NCI-H446 treated with DMSO at 0.1 percent for 48 hours (cell line): ENCODE data around the gene CTH.
"Not testable (repeated sequence)": the region's sequence is repeated elsewhere in the genome, so short reads cannot be mapped to it uniquely, and the experiment has no call there.

Experiments
- DNase-seq: peaks from one replicate; lab custom pipeline; 2025; lab: John Stamatoyannopoulos, UW

Gene CTH

DNA sequence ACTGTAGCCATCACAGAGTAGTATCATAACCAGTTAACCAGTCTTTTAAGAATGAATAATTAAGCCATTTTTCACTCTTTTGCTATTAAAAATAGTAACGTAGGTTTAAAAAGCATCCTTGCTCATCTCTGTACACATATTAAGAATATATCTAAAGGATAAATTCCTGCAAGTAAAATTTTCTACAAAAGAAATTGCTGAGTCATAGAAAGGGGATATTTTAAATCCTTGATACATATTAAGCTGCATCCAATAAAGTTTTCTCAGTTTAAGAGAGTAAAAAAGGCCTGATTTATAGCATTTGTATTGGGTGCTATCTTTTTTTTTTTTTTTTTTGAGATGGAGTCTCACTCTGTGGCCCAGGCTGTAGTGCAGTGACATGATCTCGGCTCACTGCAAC, 1.9 kb upstream of the CTH start:
- DNase-seq, result no peak

DNA sequence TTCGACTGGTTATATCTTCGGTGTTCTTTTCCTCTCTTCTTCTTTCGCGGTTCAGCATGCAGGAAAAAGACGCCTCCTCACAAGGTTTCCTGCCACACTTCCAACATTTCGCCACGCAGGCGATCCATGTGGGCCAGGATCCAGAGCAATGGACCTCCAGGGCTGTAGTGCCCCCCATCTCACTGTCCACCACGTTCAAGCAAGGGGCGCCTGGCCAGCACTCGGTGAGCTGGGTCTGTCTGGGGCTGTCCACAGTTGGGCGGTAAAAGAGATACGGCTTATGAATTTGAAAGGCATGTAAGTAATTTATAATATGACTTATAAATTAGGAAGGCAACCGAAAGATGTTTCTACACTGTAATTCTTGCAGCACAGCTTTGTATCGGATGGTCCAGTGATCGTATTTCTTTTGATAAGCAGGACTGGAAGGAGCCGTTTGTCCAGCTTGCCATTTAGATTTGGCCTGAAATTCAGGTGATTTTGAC, 334 bp downstream of the CTH start:
- DNase-seq, result no peak

DNA sequence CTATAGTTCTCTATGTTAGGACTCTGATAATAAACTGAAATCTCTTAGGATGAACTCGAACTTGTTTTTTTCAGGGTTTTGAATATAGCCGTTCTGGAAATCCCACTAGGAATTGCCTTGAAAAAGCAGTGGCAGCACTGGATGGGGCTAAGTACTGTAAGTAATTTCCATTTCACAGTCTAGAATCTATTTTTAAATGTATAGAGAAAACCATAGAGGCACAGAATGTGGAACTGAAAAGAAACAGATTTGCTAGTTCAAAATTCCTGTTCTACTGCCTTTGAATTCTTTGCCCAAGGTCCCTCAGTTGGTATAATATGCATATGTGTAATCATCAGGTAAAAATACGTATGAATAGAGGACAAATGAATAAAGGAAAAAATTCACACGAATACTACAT, 4.8 kb downstream of the CTH start:
- DNase-seq, result no peak

DNA sequence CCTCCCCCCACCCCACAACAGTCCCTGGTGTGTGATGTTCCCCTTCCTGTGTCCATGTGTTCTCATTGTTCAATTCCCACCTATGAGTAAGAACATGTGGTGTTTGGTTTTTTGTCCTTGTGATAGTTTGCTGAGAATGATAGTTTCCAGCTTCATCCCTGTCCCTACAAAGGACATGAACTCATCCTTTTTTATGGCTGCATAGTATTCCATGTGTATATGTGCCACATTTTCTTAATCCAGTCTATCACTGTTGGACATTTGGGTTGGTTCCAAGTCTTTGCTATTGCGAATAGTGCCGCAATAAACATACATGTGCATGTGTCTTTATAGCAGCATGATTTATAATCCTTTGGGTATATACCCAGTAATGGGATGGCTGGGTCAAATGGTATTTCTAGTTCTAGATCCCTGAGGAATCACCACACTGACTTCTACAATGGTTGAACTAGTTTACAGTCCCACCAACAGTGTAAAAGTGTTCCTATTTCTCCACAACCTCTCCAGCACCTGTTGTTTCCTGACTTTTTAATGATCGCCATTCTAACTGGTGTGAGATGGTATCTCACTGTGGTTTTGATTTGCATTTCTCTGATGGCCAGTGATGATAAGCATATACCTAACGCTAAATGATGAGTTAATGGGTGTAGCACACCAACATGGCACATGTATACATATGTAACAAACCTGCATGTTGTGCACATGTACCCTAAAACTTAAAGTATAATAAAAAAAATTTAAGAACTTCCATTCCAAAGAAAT, 8.1 kb downstream of the CTH start:
- DNase-seq, result not testable (repeated sequence)

DNA sequence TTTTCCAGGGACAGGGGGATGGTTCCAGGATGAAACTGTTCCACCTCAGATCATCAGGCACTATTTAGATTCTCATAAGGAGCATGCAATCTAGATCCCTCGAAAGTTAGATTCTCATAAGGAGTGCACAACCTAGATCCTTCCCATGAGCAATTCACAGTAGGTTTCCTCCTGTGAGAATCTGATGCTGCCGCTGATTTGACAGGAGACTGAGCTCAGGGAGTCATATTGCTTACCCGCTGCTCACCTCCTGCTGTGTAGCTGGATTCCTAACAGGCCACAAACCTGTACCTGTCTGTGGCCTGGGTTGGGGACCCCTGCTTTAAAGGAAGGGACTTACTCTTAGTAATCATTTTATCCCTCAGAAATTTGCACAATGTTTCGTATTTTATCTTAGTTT, 9.3 kb downstream of the CTH start:
- no peak for DNase-seq

DNA sequence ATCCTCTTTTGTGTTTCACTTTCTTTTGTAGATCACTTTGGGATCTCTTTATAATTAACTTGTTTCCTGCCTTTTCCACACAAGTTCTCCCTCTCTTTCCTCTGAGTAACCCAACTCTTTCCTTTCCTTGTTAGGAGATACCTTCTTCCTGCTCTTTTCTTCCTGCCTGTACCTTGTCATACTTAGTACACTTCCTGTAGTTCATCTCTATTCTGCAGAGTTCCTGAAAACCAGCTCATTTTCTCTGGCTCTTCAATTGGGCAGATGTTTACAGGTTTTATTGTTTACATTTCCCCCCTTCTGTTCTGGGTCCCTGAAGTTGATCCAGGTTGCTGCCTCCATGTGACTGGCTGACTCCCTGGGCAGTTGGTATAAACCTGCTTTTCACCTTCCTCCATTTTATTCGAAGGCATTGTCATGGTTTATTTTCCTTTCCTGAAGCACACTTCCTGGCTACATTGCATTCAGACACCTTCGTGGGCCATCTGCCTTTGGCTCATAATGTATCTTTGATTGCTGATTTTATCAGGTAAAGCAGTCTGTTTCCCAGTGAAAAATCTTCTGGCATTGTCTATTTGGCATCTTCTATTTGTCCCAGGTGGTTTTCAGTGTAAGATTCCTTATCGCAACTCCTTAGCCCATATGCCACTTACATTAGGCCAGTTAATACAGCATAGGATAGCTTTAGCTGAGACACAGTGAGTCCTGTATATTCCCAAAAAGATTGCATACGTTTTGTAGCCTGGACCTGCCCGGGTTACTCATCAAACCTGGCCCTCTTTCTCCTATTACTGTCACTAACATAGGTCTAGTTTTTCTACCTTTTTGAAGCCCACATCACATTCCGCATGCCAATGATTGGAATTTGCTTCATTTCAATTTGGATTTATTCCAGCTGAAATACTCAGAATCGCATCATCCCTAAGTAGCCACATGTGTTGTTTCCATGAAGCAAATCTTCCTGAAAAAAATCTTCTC, 15.4 kb downstream of the CTH start:
- DNase-seq, result no peak

DNA sequence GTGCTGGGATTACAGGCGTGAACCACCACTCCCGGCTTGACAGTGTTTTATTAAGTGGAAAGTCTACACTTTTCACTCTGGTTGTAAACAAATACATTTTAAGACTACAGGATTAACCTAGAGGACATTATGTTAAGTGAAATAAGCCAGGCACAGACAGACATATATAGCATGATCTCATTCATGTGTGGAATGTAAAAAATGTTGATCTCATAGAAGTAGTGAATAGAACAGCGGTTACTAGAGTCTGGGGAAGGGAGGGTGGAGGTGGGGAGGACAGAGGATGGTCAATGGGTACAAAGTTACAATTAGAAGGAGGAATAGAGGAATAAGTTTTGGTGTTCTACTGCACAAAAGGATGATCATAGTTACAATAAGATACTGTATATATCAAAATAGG, 16.9 kb downstream of the CTH start:
- no peak for DNase-seq

DNA sequence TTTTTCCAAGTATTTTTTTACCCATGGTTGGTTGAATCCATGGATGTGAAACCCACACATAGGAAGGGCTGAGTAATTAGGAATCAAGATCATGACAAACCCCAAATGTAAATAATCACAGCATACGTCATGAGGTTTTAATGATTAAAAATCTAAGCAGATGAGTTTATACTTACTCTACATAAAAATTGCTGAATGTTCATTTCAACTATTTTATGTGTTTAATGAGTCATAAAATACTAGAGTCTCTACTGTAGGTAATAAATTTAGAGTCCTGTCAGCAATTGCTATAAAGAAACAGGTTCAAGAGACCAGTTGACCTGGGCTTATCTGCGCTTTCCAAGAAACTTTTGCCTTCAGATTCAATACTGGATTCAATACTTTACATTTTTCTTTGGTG, 18.2 kb downstream of the CTH start:
- no peak for DNase-seq

DNA sequence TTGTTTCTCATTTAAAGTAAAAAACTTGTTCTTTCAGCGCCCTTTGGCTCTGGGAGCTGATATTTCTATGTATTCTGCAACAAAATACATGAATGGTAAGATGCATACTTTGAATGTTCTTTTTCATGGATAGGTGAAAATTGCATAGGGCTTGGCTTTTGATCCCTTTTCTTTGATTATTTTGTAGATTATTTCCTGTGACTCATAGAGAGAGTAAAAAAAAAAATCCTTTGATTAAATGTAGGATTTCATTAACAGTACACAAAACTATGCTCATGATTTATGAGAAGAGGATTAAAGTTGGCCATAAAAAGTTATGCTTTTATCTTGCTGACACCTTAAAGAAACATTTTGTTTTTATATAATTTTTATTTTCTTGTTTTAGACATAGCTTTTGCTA, 18.7 kb downstream of the CTH start:
- no peak for DNase-seq

DNA sequence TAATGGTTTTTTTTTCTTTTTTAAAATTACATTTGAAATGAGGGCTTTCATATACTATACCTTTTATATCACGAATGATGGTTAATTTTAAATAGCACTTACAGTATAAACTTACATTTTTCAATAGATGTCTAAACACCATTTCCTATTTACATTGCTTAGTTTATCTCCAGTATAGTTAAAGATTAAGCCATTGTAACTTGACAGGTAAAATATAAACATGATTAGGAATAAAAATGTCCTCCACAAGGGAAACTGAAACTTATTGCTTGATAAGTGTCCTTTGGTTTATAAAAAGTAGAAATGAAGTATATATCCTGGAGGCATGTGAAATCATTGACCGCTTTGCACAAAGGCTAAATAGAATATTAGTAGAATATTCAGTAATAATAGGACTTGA, 20.2 kb downstream of the CTH start:
- no peak for DNase-seq

DNA sequence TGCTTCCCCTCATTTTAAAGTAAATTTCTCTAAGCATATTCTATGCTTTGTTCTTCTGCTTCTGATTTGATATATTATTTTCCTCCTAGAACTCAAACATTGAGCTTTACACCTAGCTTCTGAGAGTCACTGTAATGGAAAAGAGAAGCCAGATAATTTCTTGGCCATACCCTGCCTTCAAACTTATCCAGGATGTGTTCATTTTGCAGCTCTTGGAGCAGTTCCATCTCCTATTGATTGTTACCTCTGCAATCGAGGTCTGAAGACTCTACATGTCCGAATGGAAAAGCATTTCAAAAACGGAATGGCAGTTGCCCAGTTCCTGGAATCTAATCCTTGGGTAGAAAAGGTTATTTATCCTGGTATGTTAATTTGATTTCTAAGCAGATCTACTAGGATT, 20.8 kb downstream of the CTH start:
- DNase-seq, result no peak

DNA sequence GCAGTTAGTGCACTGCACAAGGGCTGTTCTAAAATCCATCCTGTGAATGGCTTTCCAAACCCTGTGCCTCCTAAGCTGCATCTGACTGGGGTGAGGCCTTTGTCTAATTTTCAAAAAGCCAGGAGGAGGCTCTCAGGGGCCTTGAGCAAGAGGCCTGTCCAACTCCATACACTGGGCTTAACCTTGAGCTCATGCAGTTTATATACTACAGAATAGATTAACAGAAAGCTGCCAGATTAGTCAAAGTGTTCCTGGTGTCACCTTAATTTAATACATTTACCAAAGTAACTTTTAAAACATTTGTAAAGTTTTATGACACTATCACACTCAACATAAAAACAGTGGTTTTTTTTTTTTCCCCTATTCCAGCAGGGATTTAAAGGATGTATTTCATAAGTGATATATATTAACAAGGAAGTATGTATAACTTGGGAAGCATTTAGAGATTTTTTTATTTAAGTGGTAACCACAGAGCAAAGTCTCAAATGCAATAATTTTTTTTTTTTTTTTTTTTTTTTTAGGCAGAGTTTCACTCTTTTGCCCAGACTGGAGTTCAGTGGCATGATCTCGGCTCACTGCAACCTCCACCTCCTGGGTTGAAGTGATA, 23.3 kb downstream of the CTH start:
- DNase-seq, result no peak

DNA sequence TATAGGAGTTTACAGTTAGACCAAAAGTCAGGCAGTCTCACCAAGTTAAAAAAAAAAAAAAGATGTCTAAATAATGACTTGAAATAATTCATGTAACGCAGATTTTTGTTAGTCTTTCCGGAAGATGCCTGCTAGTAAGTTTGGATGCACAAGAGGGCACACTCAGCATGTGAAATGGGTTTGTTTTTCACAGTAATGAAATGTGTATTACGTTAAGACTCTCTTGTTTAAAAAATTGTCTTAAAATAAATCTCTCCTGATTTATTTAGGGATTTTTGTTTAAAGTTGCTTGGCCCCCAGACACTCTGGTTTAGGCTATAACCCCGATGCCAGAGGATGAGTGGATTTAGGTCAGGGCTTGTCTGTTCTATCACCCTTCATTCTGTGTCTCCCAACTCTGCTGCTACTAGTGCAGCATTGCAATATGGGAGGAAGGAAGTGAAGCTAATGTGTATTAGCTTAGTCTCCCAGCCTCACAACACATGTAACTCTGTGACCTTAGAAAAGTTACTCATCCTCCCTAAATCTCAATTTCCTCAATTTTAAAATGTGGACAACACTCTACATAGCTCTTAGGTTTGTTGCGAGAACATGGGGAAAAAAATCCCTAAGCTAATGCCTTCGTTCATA, 25.7 kb downstream of the CTH start:
- DNase-seq, result peak; percentile 32

DNA sequence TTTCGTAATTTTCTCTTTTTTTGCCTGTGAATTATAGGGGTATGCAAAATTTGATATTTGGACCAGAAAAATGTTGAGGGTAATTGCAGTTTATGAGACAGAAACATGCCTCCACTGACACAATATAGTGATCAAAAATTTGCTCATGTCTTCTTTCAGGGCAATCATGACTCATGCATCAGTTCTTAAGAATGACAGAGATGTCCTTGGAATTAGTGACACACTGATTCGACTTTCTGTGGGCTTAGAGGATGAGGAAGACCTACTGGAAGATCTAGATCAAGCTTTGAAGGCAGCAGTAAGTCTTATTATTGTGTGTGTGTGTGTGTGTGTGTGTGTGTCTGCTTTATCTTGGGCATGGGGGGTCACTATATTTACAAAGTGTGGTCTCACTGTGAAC, 27.5 kb downstream of the CTH start:
- no peak for DNase-seq

DNA sequence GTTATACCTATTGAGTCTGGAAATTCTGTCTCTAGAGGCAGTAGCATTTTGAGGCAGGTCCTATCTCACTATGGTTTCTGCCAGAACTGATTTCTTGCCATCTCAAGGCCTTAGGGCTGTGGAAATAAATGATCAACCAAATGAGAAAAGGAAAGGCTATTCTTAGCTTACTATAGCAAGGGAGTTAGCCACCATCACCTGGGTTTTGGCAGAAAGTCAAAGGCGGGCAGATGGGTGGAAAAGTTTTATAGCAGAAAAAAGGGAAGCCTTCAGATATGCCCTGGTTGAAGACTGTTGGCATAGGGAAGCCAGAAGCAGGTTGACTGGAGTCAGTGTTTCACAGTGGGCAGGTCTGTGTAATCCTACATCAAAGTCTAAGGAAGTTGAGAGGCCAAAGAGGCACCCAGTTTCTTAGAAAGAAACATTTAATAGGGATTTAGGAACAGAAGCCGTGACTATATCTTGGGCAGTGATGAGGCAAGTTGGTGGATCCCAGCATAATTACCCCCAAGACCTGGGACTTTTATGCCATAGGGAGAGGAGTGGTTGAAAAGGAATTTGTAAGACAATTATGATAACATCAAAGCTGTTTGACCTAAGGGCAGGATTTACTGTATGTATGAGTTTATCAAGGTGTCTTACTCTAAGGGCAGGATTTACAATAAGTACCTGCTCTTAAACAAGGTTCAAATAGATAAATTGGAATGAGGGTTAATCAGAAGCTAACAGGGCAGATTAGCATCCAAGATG, 29.7 kb downstream of the CTH start:
- DNase-seq, result peak; percentile 36

DNA sequence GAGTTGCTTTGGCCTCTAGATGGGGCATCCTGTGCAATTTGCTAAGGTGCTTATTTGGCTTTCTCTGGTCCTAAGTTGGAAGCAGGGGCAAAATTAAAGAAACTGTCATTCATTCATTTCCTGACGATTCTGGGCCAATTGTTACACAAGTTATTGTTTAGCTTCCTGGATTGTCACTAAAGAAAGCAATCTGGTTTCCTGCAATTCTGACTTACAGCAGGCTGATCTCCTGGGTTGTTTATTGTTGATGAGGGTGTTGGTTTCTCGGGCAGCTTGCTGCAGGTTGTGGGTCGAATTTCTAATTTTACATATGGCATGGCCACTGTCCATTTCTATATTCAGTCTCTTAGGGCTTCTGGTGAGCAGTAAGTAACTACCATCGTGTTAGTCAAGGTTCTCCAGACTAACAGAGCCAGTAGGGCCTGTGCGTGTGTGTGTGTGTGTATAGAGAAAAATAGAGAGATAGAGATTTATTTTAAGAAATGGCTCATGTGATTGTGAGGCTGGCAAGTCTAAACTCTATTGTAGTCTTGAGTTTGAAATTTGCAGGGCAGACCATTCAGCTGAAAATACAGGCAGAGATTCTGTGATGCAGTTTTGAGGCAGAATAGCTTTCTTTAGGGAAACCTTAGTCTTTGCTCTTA, 30.4 kb downstream of the CTH start:
- no peak for DNase-seq

DNA sequence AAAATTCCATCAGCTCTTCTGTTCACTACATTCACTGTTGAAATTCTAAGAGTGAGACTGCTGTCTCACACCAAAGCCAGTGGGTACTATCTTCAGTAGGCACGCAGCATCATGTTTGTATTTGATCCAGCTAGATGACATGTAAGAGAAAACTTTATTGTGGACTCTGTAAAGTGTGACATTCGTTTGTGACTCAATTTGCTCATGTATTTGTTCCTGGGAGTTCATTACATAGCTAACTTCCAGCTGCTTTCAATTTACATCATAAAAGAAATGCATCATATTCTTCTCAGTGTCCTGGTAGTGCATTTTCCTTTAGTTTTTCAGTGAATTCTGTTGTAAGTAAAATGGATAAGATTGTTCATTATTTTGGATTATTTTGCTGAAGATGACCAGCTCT, 31.4 kb downstream of the CTH start:
- no peak for DNase-seq

DNA sequence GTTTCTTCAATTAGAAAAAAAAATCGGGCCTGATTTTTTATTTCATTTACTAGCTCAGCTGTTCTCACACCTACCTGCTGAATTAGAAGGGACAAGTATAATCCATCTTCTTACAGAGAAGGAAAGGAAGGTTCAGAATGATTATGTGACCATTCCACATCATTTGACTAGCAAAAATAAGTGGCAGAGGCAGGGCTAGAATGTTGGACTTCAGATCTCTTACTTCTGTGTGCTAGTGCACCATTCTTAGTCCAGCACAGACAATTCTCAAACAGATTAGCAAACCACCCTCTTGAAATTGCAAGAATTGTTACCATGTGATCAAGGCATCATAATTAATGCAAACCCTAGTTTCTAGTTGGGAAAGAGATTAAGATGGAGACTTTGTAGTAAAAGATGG, 32.7 kb downstream of the CTH start:
- no peak for DNase-seq

DNA sequence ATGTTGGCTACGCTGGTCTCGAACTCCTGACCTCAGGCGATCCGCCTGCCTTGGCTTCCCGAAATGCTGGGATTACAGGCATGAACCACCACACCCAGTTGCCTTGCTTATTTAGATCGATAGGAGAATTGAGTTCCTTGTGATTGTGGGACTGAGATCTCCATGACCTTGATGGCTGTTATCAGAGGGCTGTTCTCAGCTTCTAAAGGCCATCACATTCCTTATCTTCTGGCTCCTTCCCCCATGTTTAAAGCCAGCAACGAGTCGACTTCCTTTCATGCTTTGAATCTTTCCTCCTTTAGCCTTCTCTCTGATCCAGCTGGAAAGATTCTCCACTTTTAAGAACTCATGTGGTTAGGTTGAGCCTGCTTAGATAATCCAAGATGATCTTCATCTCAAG, 38.0 kb downstream of the CTH start:
- DNase-seq, result no peak

DNA sequence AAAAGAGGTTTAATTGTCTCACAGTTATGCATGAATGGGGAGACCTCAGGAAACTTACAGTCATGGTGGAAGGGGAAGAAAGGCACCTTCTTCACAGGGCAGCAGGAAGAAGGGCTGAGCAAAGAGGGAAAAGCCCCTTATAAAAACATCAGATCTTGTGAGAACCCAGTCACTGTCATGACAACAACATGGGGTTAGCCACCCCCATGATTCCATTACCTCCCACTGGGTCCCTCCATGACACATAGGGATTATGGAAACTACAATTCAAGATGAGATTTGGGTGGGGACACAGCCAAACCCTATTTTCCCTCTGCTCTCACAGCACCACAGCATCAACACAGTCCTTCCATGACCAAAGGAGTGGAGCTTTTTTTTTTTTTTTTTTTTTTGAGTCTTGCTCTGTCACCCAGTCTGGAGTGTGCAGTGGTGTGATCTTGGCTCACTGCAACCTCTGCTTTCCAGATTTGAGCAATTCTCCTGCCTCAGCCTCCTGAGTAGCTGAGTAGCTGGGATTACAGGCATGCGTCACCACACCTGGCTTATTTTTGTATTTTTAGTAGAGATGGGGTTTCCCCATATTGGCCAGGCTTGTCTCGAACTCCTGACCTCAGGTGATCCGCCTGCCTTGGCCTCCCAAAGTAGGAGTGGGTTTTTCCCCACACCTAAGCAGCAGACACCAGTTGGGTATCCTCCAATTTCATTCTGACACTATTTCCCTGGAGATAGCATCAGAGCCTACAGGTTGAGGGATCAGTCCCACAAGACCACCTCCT, 41.3 kb downstream of the CTH start:
- not testable (repeated sequence) for DNase-seq
